ENCODE data around the gene KBTBD8. TPM values are rescaled to one million over a fixed set of nuclear protein-coding genes. Genes with fewer than 3 reads are reported as not detected.

Gene KBTBD8
- total and polyA plus RNA-seq, 11 donors = 0.99 to 9.0 (median 6.1) TPM

- Histone ChIP-seq H3K27me3 (no peaks in the 10 kb centered on the region), H3K27ac (peak overlapping the region in 1 of 12 donors; percentile 5), H3K9me3 (no peaks in the 10 kb centered on the region), H3K4me1 (peaks cover 0 to 24% (median 7%) of the 10 kb centered on the region in 12 donors), H3K36me3 (no peaks in the 10 kb centered on the region), H3K4me3 (no peak overlapping the region)
- TF ChIP-seq CTCF (IDR thresholded peaks at IDR 0.05) = no peak
- no peak for TF ChIP-seq POLR2A (IDR thresholded peaks at IDR 0.05)
- no peak for DNase-seq
- ATAC-seq = no peak
- intact Hi-C loops (cut with DNase I) = no loop called here
- 85 to 87% (median 87%) methylated on average over 13 of the region's 13 CpGs for WGBS, 4 donors
Observed at GRCh38 chr3:67018789-67019526, 20.9 kb downstream of the KBTBD8 start.

GRCh38 chr3:67028001-67028784, 30.1 kb downstream of the KBTBD8 start:
- intact Hi-C loops (cut with DNase I) = loop anchor here in 1 of 10 donors (5.0 kb wide), 1 partner anchor 59 kb away; no protein-coding TSS in a partner anchor
- no peak overlapping the region for H3K27ac ChIP-seq
- DNase-seq (no peak), ATAC-seq (no peak)
- no peaks in the 10 kb centered on the region for H3K36me3 ChIP-seq
- 75 to 78% (median 75%) methylated on average over 5 of the region's 5 CpGs for WGBS, 4 donors
- no peak overlapping the region for H3K4me3 ChIP-seq
- no peaks in the 10 kb centered on the region for H3K27me3 ChIP-seq
- peaks cover 0 to 8% (median 0%) of the 10 kb centered on the region in 12 donors for H3K4me1 ChIP-seq
- no peaks in the 10 kb centered on the region for H3K9me3 ChIP-seq
- TF ChIP-seq CTCF (IDR thresholded peaks at IDR 0.05) (no peak), POLR2A (IDR thresholded peaks at IDR 0.05) (no peak)

- peaks cover 0 to 8% (median 0%) of the 10 kb centered on the region in 12 donors for H3K4me1 ChIP-seq
- H3K9me3 ChIP-seq = no peaks in the 10 kb centered on the region
- no peaks in the 10 kb centered on the region for H3K27me3 ChIP-seq
- intact Hi-C loops (cut with DNase I) = loop anchor here in 1 of 10 donors (10.0 kb wide), 1 partner anchor 56 kb away; no protein-coding TSS in a partner anchor
- H3K4me3 ChIP-seq = no peak overlapping the region
- no peak overlapping the region for H3K27ac ChIP-seq
- no peak for ATAC-seq
- whole genome bisulfite sequencing, 4 donors = 30 to 44% (median 39%) methylated on average over 3 of the region's 3 CpGs
- TF ChIP-seq POLR2A (IDR thresholded peaks at IDR 0.05) (no peak), CTCF (IDR thresholded peaks at IDR 0.05) (no peak)
- no peaks in the 10 kb centered on the region for H3K36me3 ChIP-seq
- no peak for DNase-seq
Observed at GRCh38 chr3:67030785-67031740, 33.0 kb downstream of the KBTBD8 start.

Data from heart left ventricle (tissue), 16 donors.